ENCODE results near the gene NLRP5.

GRCh38 chr19:56099638-56100539 is 113.3 kb downstream of the NLRP5 start:
- TF ChIP-seq CTCF (IDR thresholded peaks at IDR 0.05) (no peak), REST (IDR thresholded peaks at IDR 0.05; ENCODE audit: insufficient read depth in 1 of 2, low read depth in 2 of 2, low read length in 1 of 2) (no peak)
